Esophagus muscularis mucosa (tissue), 4 donors: ENCODE results near the gene TRPM6.

ENCODE experiments used
- CTCF ChIP-seq, 3 experiments: fragments of 200-600 bp in 2 of 3; fragments of 450-650 bp in 1 of 3; sonication (generic) in 2 of 3; IDR thresholded peaks; one replicate each; pipeline ENCODE4 v1.5.1; 2017 to 2019; ENCODE audit warnings: antibody characterized with exemption in 3 of 3, mild to moderate bottlenecking in 2 of 3, moderate library complexity in 1 of 3
- EP300 ChIP-seq: sonication (generic); formaldehyde crosslinking; IDR thresholded peaks from one replicate; pipeline ENCODE4 v1.6.1; 2017; ENCODE audit warnings: antibody characterized with exemption
- POLR2A ChIP-seq: fragments of 450-650 bp; IDR thresholded peaks from one replicate; pipeline ENCODE4 v1.6.1; 2017; ENCODE audit warnings: antibody characterized with exemption, moderate library complexity, mild to moderate bottlenecking, low read depth

GRCh38 chr9:74887981-74888370, 255 bp upstream of the TRPM6 start:
- TF ChIP-seq CTCF (IDR thresholded peaks at IDR 0.05) = no peak
- TF ChIP-seq POLR2A = no peak
- TF ChIP-seq EP300 = no peak
